H9 (cell line): ENCODE data around the gene NEUROG3. TPM values are rescaled to one million over a fixed set of nuclear protein-coding genes. Genes with fewer than 3 reads are reported as not detected.

ENCODE experiments used
- DNase-seq: peaks from one replicate; pipeline ENCODE4 v3.0.0-alpha.2; 2017
- H2AFZ ChIP-seq: one replicate; pipeline ENCODE4 v1.6.1; 2013; ENCODE audit warnings: mild to moderate bottlenecking, low read length, control low read depth, moderate library complexity
- H2AK5ac ChIP-seq: 2 replicates; pipeline ENCODE4 v1.6.1; 2013; ENCODE audit warnings: low read length, control low read depth, mixed read lengths; ENCODE audit not compliant: insufficient read length
- H2BK120ac ChIP-seq: one replicate; pipeline ENCODE4 v1.6.1; 2013; ENCODE audit warnings: low read depth, mild to moderate bottlenecking, low read length, control low read depth, inconsistent platforms; ENCODE audit not compliant: poor library complexity, severe bottlenecking
- H2BK12ac ChIP-seq: 2 replicates; pipeline ENCODE4 v1.6.1; 2013; ENCODE audit warnings: low read length, control low read depth, mixed read lengths, low read depth; ENCODE audit not compliant: insufficient read length
- H2BK15ac ChIP-seq: 2 replicates; pipeline ENCODE4 v1.6.1; 2013; ENCODE audit warnings: low read depth, low read length, control low read depth
- H2BK20ac ChIP-seq: one replicate; pipeline ENCODE4 v1.6.1; 2013; ENCODE audit warnings: low read depth, mild to moderate bottlenecking, low read length, control low read depth, inconsistent platforms; ENCODE audit not compliant: poor library complexity, severe bottlenecking
- H2BK5ac ChIP-seq: 2 replicates; pipeline ENCODE4 v1.6.1; 2013; ENCODE audit warnings: low read length, control low read depth, mixed read lengths; ENCODE audit not compliant: insufficient read length
- H3K14ac ChIP-seq: 2 replicates; pipeline ENCODE4 v1.6.1; 2013; ENCODE audit warnings: low read length, control low read depth; ENCODE audit not compliant: insufficient read depth
- H3K18ac ChIP-seq: 2 replicates; pipeline ENCODE4 v1.6.1; 2013; ENCODE audit warnings: low read depth, mild to moderate bottlenecking, mixed read lengths, low read length, control low read depth; ENCODE audit not compliant: insufficient read length
- H3K23ac ChIP-seq: 2 replicates; pipeline ENCODE4 v1.6.1; 2013; ENCODE audit warnings: low read length, control low read depth, mixed read lengths, low read depth; ENCODE audit not compliant: insufficient read length
- H3K23me2 ChIP-seq: 2 replicates; pipeline ENCODE4 v1.6.1; 2013; ENCODE audit warnings: low read depth, mild to moderate bottlenecking, mixed read lengths, low read length, control low read depth; ENCODE audit not compliant: insufficient read length, poor library complexity, severe bottlenecking
- H3K27ac ChIP-seq: 2 replicates; pipeline ENCODE4 v1.5.1; 2013; ENCODE audit warnings: low read length, control low read depth, mixed read lengths, low read depth; ENCODE audit not compliant: insufficient read length
- H3K27me3 ChIP-seq: 2 replicates; pipeline ENCODE4 v1.6.1; 2013; ENCODE audit warnings: low read length, control low read depth, inconsistent platforms; ENCODE audit not compliant: insufficient read depth
- H3K4ac ChIP-seq: 2 replicates; pipeline ENCODE4 v1.6.1; 2013; ENCODE audit warnings: low read depth, mild to moderate bottlenecking, control low read depth, inconsistent platforms, low read length, moderate library complexity
- H3K4me1 ChIP-seq: 2 replicates; pipeline ENCODE4 v1.6.1; 2013; ENCODE audit warnings: low read length, control low read depth, inconsistent platforms; ENCODE audit not compliant: insufficient read depth
- H3K4me2 ChIP-seq: 2 replicates; pipeline ENCODE4 v1.6.1; 2013; ENCODE audit warnings: low read length, control low read depth, mixed read lengths; ENCODE audit not compliant: insufficient read length, insufficient read depth
- H3K56ac ChIP-seq: 2 replicates; pipeline ENCODE4 v1.6.1; 2013; ENCODE audit warnings: low read depth, mild to moderate bottlenecking, mixed read lengths, low read length, control low read depth; ENCODE audit not compliant: insufficient read length
- H3K79me1 ChIP-seq: 2 replicates; pipeline ENCODE4 v1.6.1; 2013; ENCODE audit warnings: low read depth, mild to moderate bottlenecking, moderate library complexity, low read length, control low read depth, inconsistent platforms; ENCODE audit not compliant: insufficient read depth, poor library complexity, severe bottlenecking
- H3K79me2 ChIP-seq: 2 replicates; pipeline ENCODE4 v1.6.1; 2013; ENCODE audit warnings: low read length, control low read depth, inconsistent platforms; ENCODE audit not compliant: insufficient read depth
- H3K9ac ChIP-seq: 2 replicates; pipeline ENCODE4 v1.6.1; 2013; ENCODE audit warnings: low read length, control low read depth, mixed read lengths; ENCODE audit not compliant: insufficient read length; ENCODE audit errors: extremely low read depth
- H3K9me3 ChIP-seq: one replicate; pipeline ENCODE4 v1.6.1; 2013; ENCODE audit warnings: low read depth, low read length, inconsistent platforms; ENCODE audit not compliant: control insufficient read depth
- H3T11ph ChIP-seq: one replicate; pipeline ENCODE4 v1.6.1; 2013; ENCODE audit warnings: mild to moderate bottlenecking, low read length, control low read depth, inconsistent platforms
- H4K20me1 ChIP-seq: one replicate; pipeline ENCODE4 v1.6.1; 2013; ENCODE audit not compliant: control insufficient read depth, insufficient read length, insufficient read depth
- H4K5ac ChIP-seq: 2 replicates; pipeline ENCODE4 v1.6.1; 2013; ENCODE audit warnings: low read depth, mild to moderate bottlenecking, mixed read lengths, low read length, control low read depth; ENCODE audit not compliant: insufficient read length
- H4K8ac ChIP-seq: replicated peaks from 2 replicates; pipeline ENCODE4 v1.6.1; 2013; ENCODE audit warnings: low read length, control low read depth, mixed read lengths, low read depth; ENCODE audit not compliant: insufficient read length
- H4K91ac ChIP-seq: 2 replicates; pipeline ENCODE4 v1.6.1; 2013; ENCODE audit warnings: low read depth, mild to moderate bottlenecking, moderate library complexity, mixed read lengths, low read length, control low read depth; ENCODE audit not compliant: insufficient read length
- H3K27ac Mint-ChIP-seq, 3 experiments: 2 replicates in 2 of 3; 3 replicates in 1 of 3; pipeline ENCODE4 v1.8.0; 2020 to 2021; ENCODE audit warnings: mixed read lengths in 3 of 3, mild to moderate bottlenecking in 1 of 3, moderate library complexity in 1 of 3
- H3K27me3 Mint-ChIP-seq: 2 replicates; pipeline ENCODE4 v1.8.0; 2021; ENCODE audit warnings: low read depth, mild to moderate bottlenecking, moderate library complexity, mixed read lengths
- H3K36me3 Mint-ChIP-seq, 3 experiments: 2 replicates in 2 of 3; 3 replicates in 1 of 3; pipeline ENCODE4 v1.8.0; 2020 to 2021; ENCODE audit warnings: low read depth in 3 of 3, mixed read lengths in 3 of 3; ENCODE audit not compliant: insufficient read depth in 1 of 3
- H3K4me1 Mint-ChIP-seq, 2 experiments: 2 replicates each; pipeline ENCODE4 v1.8.0; 2020; ENCODE audit warnings: mixed read lengths in 2 of 2
- H3K4me3 Mint-ChIP-seq, 2 experiments: 2 replicates in 1 of 2; 3 replicates in 1 of 2; pipeline ENCODE4 v1.8.0; 2020 to 2021; ENCODE audit warnings: mild to moderate bottlenecking in 2 of 2, mixed read lengths in 2 of 2, moderate library complexity in 1 of 2
- H3K9me3 Mint-ChIP-seq, 2 experiments: 2 replicates in 1 of 2; 3 replicates in 1 of 2; pipeline ENCODE4 v1.8.0; 2020; ENCODE audit warnings: mild to moderate bottlenecking in 2 of 2, mixed read lengths in 2 of 2, moderate library complexity in 1 of 2
- WGBS: extraction: QIAGEN DNeasy Blood & Tissue Kit; methylation state at CpG from one replicate; pipeline ENCODE4 v1.1.7; 2013; ENCODE audit warnings: missing lambda C conversion rate, low lambda C conversion rate, mixed read lengths; ENCODE audit not compliant: insufficient read length; ENCODE audit errors: extremely low coverage; 5-methylcytosine and 5-hydroxymethylcytosine counted together
- long read RNA-seq: library from polyadenylated mRNA; unstranded; transcript quantifications from one replicate; pipeline ENCODE4 v2.0.0, GENCODE V29; 2020
- total RNA-seq: library from RNA; stranded (reverse); gene quantifications from 2 replicates; pipeline ENCODE4 v1.2.1, GENCODE V29; 2021
- TF ChIP-seq, protein P1 (sequence below): fragments of 200-600 bp; sonication (generic); conservative IDR thresholded peaks from 3 replicates; pipeline ENCODE4 v1.8.0; 2021; ENCODE audit warnings: antibody characterized with exemption, mild to moderate bottlenecking

Gene NEUROG3, protein sequence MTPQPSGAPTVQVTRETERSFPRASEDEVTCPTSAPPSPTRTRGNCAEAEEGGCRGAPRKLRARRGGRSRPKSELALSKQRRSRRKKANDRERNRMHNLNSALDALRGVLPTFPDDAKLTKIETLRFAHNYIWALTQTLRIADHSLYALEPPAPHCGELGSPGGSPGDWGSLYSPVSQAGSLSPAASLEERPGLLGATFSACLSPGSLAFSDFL
- not detected in 2 replicates for total RNA-seq
- long read RNA-seq = 0 reads

DNA sequence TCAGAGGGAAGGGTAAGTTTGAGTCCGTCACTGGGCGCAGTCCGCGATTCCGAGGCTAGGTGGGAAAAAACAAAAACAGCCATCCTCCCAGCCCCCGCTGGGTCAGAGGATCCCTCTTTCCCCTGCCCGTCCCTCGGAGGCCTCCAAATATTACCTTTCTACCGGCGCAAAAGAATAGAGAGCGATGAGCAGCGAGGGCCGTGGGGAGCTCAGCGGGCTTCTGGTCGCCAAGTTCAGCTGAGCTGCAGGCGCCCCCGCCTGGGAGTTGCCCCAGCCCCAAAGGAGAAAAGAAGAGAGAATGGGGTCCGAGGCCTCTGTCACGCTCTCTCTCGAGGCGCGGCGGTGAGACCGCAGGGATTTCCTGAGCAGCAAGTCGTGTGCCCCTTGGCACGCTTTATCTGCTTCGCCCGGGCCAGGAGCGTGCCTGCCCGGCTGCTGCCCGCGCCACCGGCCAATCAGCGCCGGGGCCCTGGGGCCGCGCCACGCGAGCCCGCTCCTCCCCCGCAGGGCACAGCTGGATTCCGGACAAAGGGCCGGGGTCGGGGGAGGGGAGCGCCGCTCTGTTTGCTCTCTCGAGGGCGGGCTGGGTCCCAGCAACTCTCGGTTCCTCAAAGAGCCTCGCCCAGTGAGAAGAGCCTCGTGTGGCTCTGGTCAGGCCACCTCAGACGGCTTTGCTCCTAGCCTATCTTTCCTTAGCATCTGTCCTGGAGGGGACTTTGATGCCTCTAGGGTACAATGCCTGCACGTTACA lies at the start of gene NEUROG3:
Gene NEUROG3, minus strand, starts transcription at position 367 of the 751 bp plus-strand sequence. CDS start 379 bp downstream, outside the sequence.
- H2AFZ ChIP-seq = no peak within 1 kb of the TSS
- no peak within 1 kb of the TSS for H4K91ac ChIP-seq
- H3K4me1 ChIP-seq = peaks cover 16% of the 10 kb centered on the region
- no peak within 1 kb of the TSS for H2AK5ac ChIP-seq
- no peak within 1 kb of the TSS for H2BK15ac ChIP-seq
- H4K5ac ChIP-seq = no peak within 1 kb of the TSS
- H3K79me1 ChIP-seq = no peaks in the 10 kb centered on the region
- no peak within 1 kb of the TSS for H3T11ph ChIP-seq
- H2BK5ac ChIP-seq = no peak within 1 kb of the TSS
- H3K27ac ChIP-seq = no peak within 1 kb of the TSS
- no peak within 1 kb of the TSS for H3K18ac ChIP-seq
- no peak within 1 kb of the TSS for H3K9ac ChIP-seq
- peak; percentile 50 for DNase-seq
- H2BK12ac ChIP-seq = no peak within 1 kb of the TSS
- H3K14ac ChIP-seq = no peak within 1 kb of the TSS
- H3K27ac Mint-ChIP-seq = peak within 1 kb of the TSS in 1 of 3 experiments; percentile 65; a peak in 1 of 7 replicates
- no peak within 1 kb of the TSS for H2BK20ac ChIP-seq
- no peak within 1 kb of the TSS for H3K4ac ChIP-seq
- H3K56ac ChIP-seq = no peak within 1 kb of the TSS
- H3K27me3 Mint-ChIP-seq = no peaks in the 10 kb centered on the region; the same call in none of the 2 replicates
- H3K79me2 ChIP-seq = no peaks in the 10 kb centered on the region
- peaks cover 53% of the 10 kb centered on the region for H3K23me2 ChIP-seq
- no peak within 1 kb of the TSS for H3K23ac ChIP-seq
- H3K9me3 ChIP-seq = no peaks in the 10 kb centered on the region
- H3K4me3 Mint-ChIP-seq = peak within 1 kb of the TSS; percentile 41 to 85
- H3K36me3 Mint-ChIP-seq = no peaks in the 10 kb centered on the region; a peak in 1 of 7 replicates
- peaks cover 63 to 78% of the 10 kb centered on the region in 2 experiments for H3K4me1 Mint-ChIP-seq
- no CpG with 5 or more reads among the region's 53 CpGs for WGBS
- H3K9me3 Mint-ChIP-seq = peaks cover 0 to 3% of the 10 kb centered on the region in 2 experiments; a peak in 3 of 5 replicates
- TF ChIP-seq, protein P1, sequence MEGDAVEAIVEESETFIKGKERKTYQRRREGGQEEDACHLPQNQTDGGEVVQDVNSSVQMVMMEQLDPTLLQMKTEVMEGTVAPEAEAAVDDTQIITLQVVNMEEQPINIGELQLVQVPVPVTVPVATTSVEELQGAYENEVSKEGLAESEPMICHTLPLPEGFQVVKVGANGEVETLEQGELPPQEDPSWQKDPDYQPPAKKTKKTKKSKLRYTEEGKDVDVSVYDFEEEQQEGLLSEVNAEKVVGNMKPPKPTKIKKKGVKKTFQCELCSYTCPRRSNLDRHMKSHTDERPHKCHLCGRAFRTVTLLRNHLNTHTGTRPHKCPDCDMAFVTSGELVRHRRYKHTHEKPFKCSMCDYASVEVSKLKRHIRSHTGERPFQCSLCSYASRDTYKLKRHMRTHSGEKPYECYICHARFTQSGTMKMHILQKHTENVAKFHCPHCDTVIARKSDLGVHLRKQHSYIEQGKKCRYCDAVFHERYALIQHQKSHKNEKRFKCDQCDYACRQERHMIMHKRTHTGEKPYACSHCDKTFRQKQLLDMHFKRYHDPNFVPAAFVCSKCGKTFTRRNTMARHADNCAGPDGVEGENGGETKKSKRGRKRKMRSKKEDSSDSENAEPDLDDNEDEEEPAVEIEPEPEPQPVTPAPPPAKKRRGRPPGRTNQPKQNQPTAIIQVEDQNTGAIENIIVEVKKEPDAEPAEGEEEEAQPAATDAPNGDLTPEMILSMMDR = no peak
- peaks cover 3% of the 10 kb centered on the region for H4K20me1 ChIP-seq
- H3K27me3 ChIP-seq = peaks cover 89% of the 10 kb centered on the region
- H3K4me2 ChIP-seq = peak within 1 kb of the TSS; percentile 59
- H2BK120ac ChIP-seq = no peak within 1 kb of the TSS
- no peak within 1 kb of the TSS for H4K8ac ChIP-seq
